Stimulated activated effector memory CD8-positive, alpha-beta T cell treated with anti-CD3 and anti-CD28 coated beads, Interleukin-12 subunit alpha, Interleukin-12 subunit beta, amount 100 ng/mL, for 72 hours (primary cell): ENCODE measurements around the gene ATP1B2.

Source experiments
- ATAC-seq: fragments of 150-1000 bp; cut with Tn5 transposase; 2 replicates; pipeline ENCODE4 v1.10.0; 2021
- DNase-seq, 2 donors: peaks; one replicate each; pipeline ENCODE4 v3.0.0; 2021 to 2022; ENCODE audit warnings: low spot score in 2 of 2
- H3K27ac Mint-ChIP-seq: one replicate; pipeline ENCODE4 v1.8.0; 2022; ENCODE audit warnings: mild to moderate bottlenecking, mixed read lengths
- H3K36me3 Mint-ChIP-seq: one replicate; pipeline ENCODE4 v1.8.0; 2022; ENCODE audit warnings: mild to moderate bottlenecking, mixed read lengths
- H3K4me1 Mint-ChIP-seq: one replicate; pipeline ENCODE4 v1.8.0; 2022; ENCODE audit warnings: mixed read lengths
- H3K4me3 Mint-ChIP-seq: one replicate; pipeline ENCODE4 v1.8.0; 2022; ENCODE audit warnings: mild to moderate bottlenecking, mixed read lengths
- H3K9me3 Mint-ChIP-seq: one replicate; pipeline ENCODE4 v1.8.0; 2022; ENCODE audit warnings: mixed read lengths

Gene ATP1B2

GRCh38 chr17:7652388-7653356 is 1.9 kb downstream of the ATP1B2 start:
- peaks cover 18% of the 10 kb centered on the region for H3K4me1 Mint-ChIP-seq
- no peaks in the 10 kb centered on the region for H3K9me3 Mint-ChIP-seq
- no peaks in the 10 kb centered on the region for H3K36me3 Mint-ChIP-seq
- ATAC-seq = no peak
- H3K4me3 Mint-ChIP-seq = peak overlapping the region; percentile 75
- no peak for DNase-seq
- no peak overlapping the region for H3K27ac Mint-ChIP-seq

- ATAC-seq = no peak
- H3K9me3 Mint-ChIP-seq = no peaks in the 10 kb centered on the region
- DNase-seq = no peak
- no peak overlapping the region for H3K4me3 Mint-ChIP-seq
- H3K4me1 Mint-ChIP-seq = peaks cover 14% of the 10 kb centered on the region
- no peaks in the 10 kb centered on the region for H3K36me3 Mint-ChIP-seq
- H3K27ac Mint-ChIP-seq = no peak overlapping the region
These were observed 4.3 kb downstream of the ATP1B2 start for GRCh38 chr17:7654832-7655540.

- Mint-ChIP-seq H3K27ac (no peak overlapping the region), H3K4me3 (no peak overlapping the region), H3K36me3 (no peaks in the 10 kb centered on the region), H3K9me3 (no peaks in the 10 kb centered on the region), H3K4me1 (peaks cover 9% of the 10 kb centered on the region)
- no peak for ATAC-seq
- no peak for DNase-seq
These were observed 4.8 kb downstream of the ATP1B2 start for GRCh38 chr17:7655541-7655840.

GRCh38 chr17:7656958-7657609 is 6.4 kb downstream of the ATP1B2 start:
- DNase-seq = no peak
- H3K4me3 Mint-ChIP-seq = no peak overlapping the region
- no peaks in the 10 kb centered on the region for H3K4me1 Mint-ChIP-seq
- H3K27ac Mint-ChIP-seq = no peak overlapping the region
- no peaks in the 10 kb centered on the region for H3K36me3 Mint-ChIP-seq
- no peaks in the 10 kb centered on the region for H3K9me3 Mint-ChIP-seq
- no peak for ATAC-seq

- ATAC-seq (no peak), DNase-seq (no peak)
- no peaks in the 10 kb centered on the region for H3K9me3 Mint-ChIP-seq
- H3K27ac Mint-ChIP-seq = peak overlapping the region; percentile 85
- peaks cover 78% of the 10 kb centered on the region for H3K36me3 Mint-ChIP-seq
- no peak overlapping the region for H3K4me3 Mint-ChIP-seq
- no peaks in the 10 kb centered on the region for H3K4me1 Mint-ChIP-seq
These were observed 17.1 kb downstream of the ATP1B2 start for GRCh38 chr17:7667656-7668406.

GRCh38 chr17:7668482-7668881 is 17.8 kb downstream of the ATP1B2 start:
- peaks cover 85% of the 10 kb centered on the region for H3K36me3 Mint-ChIP-seq
- ATAC-seq = no peak
- no peaks in the 10 kb centered on the region for H3K9me3 Mint-ChIP-seq
- no peak for DNase-seq
- H3K27ac Mint-ChIP-seq = no peak overlapping the region
- H3K4me1 Mint-ChIP-seq = no peaks in the 10 kb centered on the region
- H3K4me3 Mint-ChIP-seq = no peak overlapping the region

GRCh38 chr17:7673239-7673638 is 22.5 kb downstream of the ATP1B2 start:
- Mint-ChIP-seq H3K27ac (no peak overlapping the region), H3K9me3 (peaks cover 4% of the 10 kb centered on the region), H3K4me1 (peaks cover 8% of the 10 kb centered on the region), H3K4me3 (no peak overlapping the region), H3K36me3 (peaks cover 89% of the 10 kb centered on the region)
- ATAC-seq = no peak
- peak in 1 of 2 donors; percentile 71 for DNase-seq

GRCh38 chr17:7674934-7675333 is 24.2 kb downstream of the ATP1B2 start:
- Mint-ChIP-seq H3K4me1 (peaks cover 8% of the 10 kb centered on the region), H3K27ac (no peak overlapping the region), H3K4me3 (no peak overlapping the region), H3K36me3 (peaks cover 72% of the 10 kb centered on the region), H3K9me3 (peaks cover 4% of the 10 kb centered on the region)
- no peak for ATAC-seq
- DNase-seq = no peak

GRCh38 chr17:7676533-7676932 is 25.8 kb downstream of the ATP1B2 start:
- DNase-seq = no peak
- Mint-ChIP-seq H3K4me3 (no peak overlapping the region), H3K4me1 (peaks cover 8% of the 10 kb centered on the region), H3K27ac (peak overlapping the region; percentile 26), H3K9me3 (peaks cover 4% of the 10 kb centered on the region), H3K36me3 (peaks cover 66% of the 10 kb centered on the region)
- ATAC-seq = no peak

GRCh38 chr17:7677388-7678067 is 26.8 kb downstream of the ATP1B2 start:
- Mint-ChIP-seq H3K9me3 (peaks cover 4% of the 10 kb centered on the region), H3K4me3 (no peak overlapping the region), H3K4me1 (peaks cover 8% of the 10 kb centered on the region), H3K27ac (no peak overlapping the region), H3K36me3 (peaks cover 66% of the 10 kb centered on the region)
- ATAC-seq (no peak), DNase-seq (no peak)

GRCh38 chr17:7684851-7685532 is 34.3 kb downstream of the ATP1B2 start:
- no peak for ATAC-seq
- Mint-ChIP-seq H3K9me3 (no peaks in the 10 kb centered on the region), H3K36me3 (peaks cover 81% of the 10 kb centered on the region)

GRCh38 chr17:7685533-7686221 is 35.0 kb downstream of the ATP1B2 start:
- Mint-ChIP-seq H3K4me1 (peaks cover 45% of the 10 kb centered on the region), H3K9me3 (no peaks in the 10 kb centered on the region), H3K27ac (peak overlapping the region; percentile 99), H3K36me3 (peaks cover 86% of the 10 kb centered on the region), H3K4me3 (peak overlapping the region; percentile 96)
- ATAC-seq = peak; percentile 81
- DNase-seq = peak; percentile 71 to 90

More at GRCh38 chr17:7684851-7685532, 34.3 kb downstream of the ATP1B2 start:
- Mint-ChIP-seq H3K4me3 (peak overlapping the region; percentile 96), H3K27ac (peak overlapping the region; percentile 99), H3K4me1 (peaks cover 41% of the 10 kb centered on the region)
- no peak for DNase-seq

- ATAC-seq = peak; percentile 67
- Mint-ChIP-seq H3K27ac (peak overlapping the region; percentile 99), H3K4me3 (peak overlapping the region; percentile 96), H3K9me3 (no peaks in the 10 kb centered on the region), H3K36me3 (peaks cover 86% of the 10 kb centered on the region), H3K4me1 (peaks cover 45% of the 10 kb centered on the region)
- peak; percentile 66 to 90 for DNase-seq
These were observed 35.7 kb downstream of the ATP1B2 start for GRCh38 chr17:7686222-7687071.
